GM19324 (cell line): Measurements from ENCODE around the gene ENG.
"Not testable (repeated sequence)": the region's sequence is repeated elsewhere in the genome, so short reads cannot be mapped to it uniquely, and the experiment has no call there.

Source experiments
- ATAC-seq: cut with Tn5 transposase; IDR thresholded peaks from one replicate; pipeline ENCODE4 v1.9.1; 2021; ENCODE audit warnings: mild to moderate bottlenecking, moderate library complexity; ENCODE audit not compliant: unreplicated experiment, low FRiP score

Gene ENG

GRCh38 chr9:127796225-127796813, 58.1 kb downstream of the ENG start:
- no peak for ATAC-seq

GRCh38 chr9:127794001-127794791, 60.3 kb downstream of the ENG start:
- no peak for ATAC-seq

- ATAC-seq = no peak
Measured at GRCh38 chr9:127793093-127793708, 61.3 kb downstream of the ENG start.

GRCh38 chr9:127792417-127793031, 61.9 kb downstream of the ENG start:
- no peak for ATAC-seq

- no peak for ATAC-seq
Measured at GRCh38 chr9:127791085-127791484, 63.4 kb downstream of the ENG start.

GRCh38 chr9:127790094-127790855, 64.2 kb downstream of the ENG start:
- no peak for ATAC-seq

GRCh38 chr9:127789179-127789578, 65.3 kb downstream of the ENG start:
- no peak for ATAC-seq

GRCh38 chr9:127788337-127789011, 66.0 kb downstream of the ENG start:
- no peak for ATAC-seq

- no peak for ATAC-seq
Measured at GRCh38 chr9:127786773-127787104, 67.7 kb downstream of the ENG start.

- ATAC-seq = peak; percentile 72
Measured at GRCh38 chr9:127785933-127786772, 68.3 kb downstream of the ENG start, which contains the start of gene CDK9. Gene CDK9 (plus strand): TSS chr9:127786034. CDS start chr9:127786149, 115 bp downstream.

GRCh38 chr9:127785023-127785932, 69.2 kb downstream of the ENG start:
- ATAC-seq = peak; percentile 60

- ATAC-seq = no peak
Measured at GRCh38 chr9:127783111-127784008, 71.1 kb downstream of the ENG start.

- no peak for ATAC-seq
Measured at GRCh38 chr9:127781806-127782205, 72.7 kb downstream of the ENG start.

GRCh38 chr9:127780909-127781308, 73.5 kb downstream of the ENG start:
- ATAC-seq = not testable (repeated sequence)

GRCh38 chr9:127780126-127780885, 74.2 kb downstream of the ENG start:
- no peak for ATAC-seq
